Measurements from ENCODE around the gene ATN1.

Gene ATN1

GRCh38 chr12:6944381-6945186, 16.8 kb downstream of the ATN1 start:
- DNase-seq (ENCODE audit: low spot score), result peak; percentile 92

- DNase-seq (ENCODE audit: low spot score), result no peak
These were observed 17.9 kb downstream of the ATN1 start for GRCh38 chr12:6945613-6946012.

GRCh38 chr12:6946033-6946919, 18.5 kb downstream of the ATN1 start:
- peak; percentile 99 for DNase-seq (ENCODE audit: low spot score)

DNA sequence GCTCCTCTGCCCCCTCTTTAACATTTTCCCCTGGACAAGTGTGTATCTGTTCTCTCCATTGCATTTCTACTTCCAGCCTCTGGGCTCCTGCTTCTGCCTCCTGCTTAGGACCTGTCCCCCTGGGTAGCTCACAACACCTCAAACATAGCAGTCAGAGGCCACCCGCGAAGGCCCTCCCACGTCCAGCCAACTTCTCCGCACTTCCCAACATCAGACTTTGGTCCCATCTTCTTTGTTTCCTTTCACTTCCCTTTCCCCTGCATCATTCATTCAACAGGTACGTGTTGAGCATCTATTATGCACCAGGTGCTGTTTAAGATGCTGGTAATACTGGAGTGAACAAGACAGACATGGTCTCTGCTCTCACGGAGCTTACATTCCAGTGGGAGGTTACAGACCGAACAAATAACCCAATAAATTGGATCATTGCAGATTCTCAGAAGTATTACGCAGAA, 19.2 kb downstream of the ATN1 start:
- no peak for DNase-seq (ENCODE audit: low spot score)

- no peak for DNase-seq (ENCODE audit: low spot score)
These were observed 19.9 kb downstream of the ATN1 start for GRCh38 chr12:6947615-6948014.

DNA sequence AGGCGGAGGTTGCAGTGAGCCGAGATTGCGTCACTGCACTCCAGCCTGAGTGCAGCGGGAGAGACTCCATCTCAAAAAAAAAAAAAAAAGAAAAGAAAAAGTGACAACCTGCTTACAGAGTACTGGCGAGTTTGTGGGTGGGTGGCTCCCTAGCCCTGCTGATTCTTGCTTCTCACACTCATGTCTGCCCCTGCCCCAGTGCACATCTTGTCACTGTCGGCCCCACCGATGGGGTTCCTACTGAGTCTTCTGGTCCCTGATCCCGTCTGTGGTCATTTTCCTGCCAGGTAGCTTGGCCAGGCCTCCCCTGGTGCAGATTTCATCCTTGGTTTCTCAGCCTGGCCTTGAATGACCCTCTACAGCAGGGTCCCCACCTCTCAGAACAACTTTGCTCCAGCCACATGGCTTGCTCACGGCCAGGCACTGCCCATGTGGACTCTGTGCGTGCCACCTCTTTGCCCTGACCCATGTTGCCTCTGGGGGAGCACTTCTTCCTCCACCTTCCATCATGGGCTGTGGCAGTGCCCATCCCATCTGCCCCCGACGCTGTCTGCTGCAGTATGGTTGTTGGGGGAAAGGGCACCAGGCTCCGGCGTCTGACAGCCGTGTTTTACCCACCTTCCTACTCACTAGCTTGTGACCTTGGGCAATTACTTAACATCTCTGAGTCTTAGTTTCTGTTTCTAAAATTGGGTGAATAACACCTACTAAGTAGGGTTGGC, 21.3 kb downstream of the ATN1 start:
- no peak for DNase-seq (ENCODE audit: low spot score)

DNA sequence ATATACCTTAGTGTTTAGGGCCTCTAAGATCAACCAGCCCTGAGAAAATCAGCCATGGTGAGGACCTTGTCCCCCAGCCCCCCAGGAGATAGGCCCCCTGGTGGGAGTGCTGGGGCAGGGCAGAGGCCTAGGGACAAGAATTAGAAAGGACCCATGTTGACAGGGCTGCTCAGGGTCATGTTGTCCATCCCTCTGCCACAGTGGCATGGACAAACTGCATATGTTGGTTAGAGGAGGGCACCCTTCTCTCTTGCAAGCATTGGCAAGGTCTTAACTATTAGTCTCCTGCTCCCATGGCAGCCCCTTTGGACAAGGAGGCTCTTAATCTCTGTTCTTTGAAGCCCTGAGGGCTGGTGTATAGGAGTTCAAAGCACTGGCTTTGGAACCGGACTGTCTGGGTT, 22.6 kb downstream of the ATN1 start:
- no peak for DNase-seq (ENCODE audit: low spot score)

DNA sequence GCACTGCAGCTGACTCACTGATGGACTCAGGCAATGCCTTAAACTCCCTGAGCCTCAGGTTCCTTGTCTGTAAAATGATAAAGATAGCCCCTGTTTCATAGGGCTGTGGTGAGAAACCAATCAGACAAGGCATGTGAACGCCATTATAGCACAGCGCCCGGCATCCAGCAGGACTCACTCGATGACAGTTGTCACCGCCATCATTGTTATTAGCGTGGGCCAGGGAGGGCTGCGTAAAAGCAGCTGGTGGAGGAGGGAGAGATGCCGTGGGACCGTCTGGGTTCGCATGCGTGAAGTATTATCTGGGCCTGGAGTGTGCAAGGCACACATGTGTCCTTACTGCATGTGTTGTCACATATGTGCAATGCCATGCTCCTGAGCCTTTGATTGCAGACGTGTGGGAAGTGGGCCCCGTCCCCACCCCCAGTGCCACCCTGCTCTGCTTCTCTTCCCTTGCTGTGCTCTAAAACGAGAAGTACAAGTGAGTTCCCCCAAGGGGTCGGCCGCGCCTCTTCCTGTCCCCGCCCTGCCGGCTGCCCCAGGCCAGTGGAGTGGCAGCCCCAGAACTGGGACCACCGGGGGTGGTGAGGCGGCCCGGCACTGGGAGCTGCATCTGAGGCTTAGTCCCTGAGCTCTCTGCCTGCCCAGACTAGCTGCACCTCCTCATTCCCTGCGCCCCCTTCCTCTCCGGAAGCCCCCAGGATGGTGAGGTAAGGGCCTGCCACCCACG, 23.2 kb downstream of the ATN1 start, which contains the start of gene PTPN6:
PTPN6 (plus strand) TSS at position 546 of the 730 bp plus-strand sequence; CDS start at position 703, 157 bp downstream.
- DNase-seq (ENCODE audit: low spot score), result no peak

- no peak for DNase-seq (ENCODE audit: low spot score)
These were observed 23.9 kb downstream of the ATN1 start for GRCh38 chr12:6951551-6952120.

GRCh38 chr12:6952121-6952862, 24.5 kb downstream of the ATN1 start:
- no peak for DNase-seq (ENCODE audit: low spot score)

DNA sequence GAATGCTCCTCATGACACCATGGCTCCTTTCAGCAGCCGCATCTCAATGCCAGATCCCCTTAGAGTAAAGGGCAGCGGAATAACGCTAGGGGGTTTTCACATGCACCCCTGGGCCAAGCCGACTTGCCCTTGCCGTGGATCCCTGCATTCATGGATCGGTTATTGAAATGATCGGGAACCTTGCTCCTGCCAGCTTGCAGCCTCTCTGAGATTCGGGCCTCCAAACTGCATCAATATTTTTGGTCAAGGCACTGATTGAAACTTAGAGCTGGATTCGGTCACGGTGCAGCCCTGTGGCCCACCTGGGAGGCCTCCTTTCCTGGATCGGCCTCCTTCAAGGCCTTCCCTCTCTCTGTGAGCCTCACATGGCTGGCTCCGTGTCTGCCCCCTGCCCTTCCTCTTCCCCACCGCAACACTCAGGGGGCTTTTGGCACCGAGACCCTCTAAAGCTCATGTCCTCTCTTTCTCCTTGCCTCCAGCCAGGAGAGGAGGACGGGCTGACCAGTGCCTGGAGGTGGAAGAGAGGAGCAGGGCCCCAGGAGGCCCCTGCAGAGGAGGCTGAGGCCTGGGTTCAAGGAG, 25.2 kb downstream of the ATN1 start:
- no peak for DNase-seq (ENCODE audit: low spot score)

- DNase-seq (ENCODE audit: low spot score), result no peak
These were observed 25.9 kb downstream of the ATN1 start for GRCh38 chr12:6953442-6954315.

DNA sequence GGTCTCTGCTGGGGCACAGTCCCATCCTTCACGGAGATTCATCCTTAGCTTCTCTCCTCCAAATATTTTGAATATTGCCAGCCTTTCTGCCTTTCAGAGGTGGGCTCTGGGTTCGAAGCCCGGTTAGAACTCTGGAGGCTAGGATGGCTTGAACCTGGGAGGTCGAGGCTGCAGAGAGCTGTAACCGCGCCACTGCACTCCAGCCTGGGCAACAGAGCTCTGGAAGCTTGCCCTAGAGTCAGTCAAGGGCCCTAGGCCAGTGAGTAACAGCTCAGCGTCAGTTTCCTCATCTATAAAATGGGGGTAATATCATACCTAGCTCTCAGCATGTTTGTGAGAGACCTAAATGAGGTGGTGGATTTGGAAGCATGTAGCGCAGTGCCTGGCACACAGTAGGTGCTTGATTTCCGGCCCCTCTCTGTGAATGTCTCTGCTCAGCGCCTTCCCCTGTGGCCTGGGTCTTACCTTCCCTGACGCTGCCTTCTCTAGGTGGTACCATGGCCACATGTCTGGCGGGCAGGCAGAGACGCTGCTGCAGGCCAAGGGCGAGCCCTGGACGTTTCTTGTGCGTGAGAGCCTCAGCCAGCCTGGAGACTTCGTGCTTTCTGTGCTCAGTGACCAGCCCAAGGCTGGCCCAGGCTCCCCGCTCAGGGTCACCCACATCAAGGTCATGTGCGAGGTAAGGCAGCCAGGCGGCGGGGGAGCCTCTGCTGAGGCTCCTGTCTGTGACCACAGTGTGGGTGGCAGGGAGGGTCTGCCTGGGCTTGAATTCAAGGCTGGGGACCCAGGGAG, 26.8 kb downstream of the ATN1 start:
- no peak for DNase-seq (ENCODE audit: low spot score)

DNA sequence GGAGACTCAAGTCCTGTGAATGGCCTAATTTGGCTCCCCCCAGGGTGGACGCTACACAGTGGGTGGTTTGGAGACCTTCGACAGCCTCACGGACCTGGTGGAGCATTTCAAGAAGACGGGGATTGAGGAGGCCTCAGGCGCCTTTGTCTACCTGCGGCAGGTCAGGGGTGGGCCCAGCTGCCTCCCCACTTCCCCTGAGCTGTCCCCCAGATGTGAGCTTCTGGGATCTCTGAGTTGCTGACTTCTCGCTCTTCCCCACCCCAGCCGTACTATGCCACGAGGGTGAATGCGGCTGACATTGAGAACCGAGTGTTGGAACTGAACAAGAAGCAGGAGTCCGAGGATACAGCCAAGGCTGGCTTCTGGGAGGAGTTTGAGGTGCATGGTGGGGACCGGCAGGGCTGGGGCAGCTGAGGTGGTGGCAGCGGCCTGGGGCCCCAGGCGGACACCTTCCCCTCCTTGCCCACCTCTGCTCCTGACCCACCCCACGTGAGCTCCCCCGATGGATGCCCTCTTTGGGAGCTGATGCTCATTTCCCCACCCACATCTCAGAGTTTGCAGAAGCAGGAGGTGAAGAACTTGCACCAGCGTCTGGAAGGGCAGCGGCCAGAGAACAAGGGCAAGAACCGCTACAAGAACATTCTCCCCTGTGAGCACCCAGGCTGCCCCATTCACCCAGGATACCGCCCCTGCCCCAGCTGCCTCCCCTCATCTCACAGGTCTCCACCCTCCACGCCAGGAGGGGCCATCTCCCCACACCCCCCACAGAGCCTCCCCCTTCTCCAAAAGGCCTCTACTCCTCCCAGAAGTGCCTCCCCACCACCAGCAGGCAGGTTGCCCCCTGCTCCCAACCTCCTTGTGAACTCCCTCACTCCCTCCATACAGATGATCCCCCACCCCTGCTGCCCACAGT, 27.6 kb downstream of the ATN1 start:
- DNase-seq (ENCODE audit: low spot score), result no peak

DNA sequence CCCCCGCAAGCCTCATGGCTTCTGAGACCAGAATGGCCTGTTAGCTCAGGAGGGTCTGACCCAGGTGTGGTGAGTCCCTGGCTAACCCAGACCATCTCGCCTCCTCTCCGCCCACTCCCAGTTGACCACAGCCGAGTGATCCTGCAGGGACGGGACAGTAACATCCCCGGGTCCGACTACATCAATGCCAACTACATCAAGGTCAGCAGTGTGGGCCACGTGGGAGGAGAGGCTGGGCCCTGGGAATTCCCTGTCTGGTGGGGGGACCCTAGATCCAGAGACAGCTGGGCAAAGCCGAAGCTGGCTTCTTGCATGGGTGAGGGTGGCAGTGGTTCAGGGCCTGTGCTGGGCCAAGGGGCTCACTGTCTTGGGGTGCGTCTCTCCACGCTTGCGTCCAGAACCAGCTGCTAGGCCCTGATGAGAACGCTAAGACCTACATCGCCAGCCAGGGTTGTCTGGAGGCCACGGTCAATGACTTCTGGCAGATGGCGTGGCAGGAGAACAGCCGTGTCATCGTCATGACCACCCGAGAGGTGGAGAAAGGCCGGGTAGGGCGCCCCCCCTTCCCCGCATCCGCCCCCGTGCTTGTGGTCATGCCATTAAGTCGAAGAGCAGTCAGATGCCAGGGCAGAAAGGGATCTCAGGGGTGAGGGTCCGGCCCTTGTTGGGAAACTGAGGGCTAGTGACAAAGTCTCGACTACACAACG, 28.4 kb downstream of the ATN1 start:
- no peak for DNase-seq (ENCODE audit: low spot score)

- no peak for DNase-seq (ENCODE audit: low spot score)
These were observed 29.5 kb downstream of the ATN1 start for GRCh38 chr12:6957151-6957701.

Measured in kidney tubule cell (primary cell).